Activated CD8-positive, alpha-beta memory T cell treated with anti-CD3 and anti-CD28 coated beads, Interleukin-2, amount 50 U/mL, for 4 hours (primary cell): ENCODE measurements around the gene HAP1.

ENCODE experiments used
- DNase-seq: peaks from one replicate; pipeline ENCODE4 v3.0.0-alpha.2; 2020

HAP1 gene

DNA sequence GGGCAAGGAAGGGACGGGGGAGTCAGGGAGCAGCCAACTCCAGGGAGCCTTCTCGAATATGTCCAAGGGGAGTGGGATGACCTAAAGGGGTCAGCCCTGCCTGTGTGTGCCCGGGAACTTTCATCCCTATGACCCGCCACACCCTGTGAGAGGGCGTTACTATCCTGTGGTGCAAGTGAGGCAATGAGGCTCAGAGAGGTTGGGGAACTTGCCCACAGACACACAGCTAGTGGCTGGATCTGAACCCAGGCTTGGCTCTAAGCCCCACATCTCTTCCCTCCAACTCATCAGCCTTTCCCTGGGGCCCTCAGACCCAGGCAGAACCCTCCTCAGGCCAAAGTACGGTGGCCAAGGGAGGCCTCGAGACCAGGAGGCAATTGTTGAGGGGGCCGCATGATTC is 28.9 kb upstream of the HAP1 start:
- no peak for DNase-seq

- DNase-seq = no peak
Measured at GRCh38 chr17:41762841-41763240, 28.4 kb upstream of the HAP1 start.

DNA sequence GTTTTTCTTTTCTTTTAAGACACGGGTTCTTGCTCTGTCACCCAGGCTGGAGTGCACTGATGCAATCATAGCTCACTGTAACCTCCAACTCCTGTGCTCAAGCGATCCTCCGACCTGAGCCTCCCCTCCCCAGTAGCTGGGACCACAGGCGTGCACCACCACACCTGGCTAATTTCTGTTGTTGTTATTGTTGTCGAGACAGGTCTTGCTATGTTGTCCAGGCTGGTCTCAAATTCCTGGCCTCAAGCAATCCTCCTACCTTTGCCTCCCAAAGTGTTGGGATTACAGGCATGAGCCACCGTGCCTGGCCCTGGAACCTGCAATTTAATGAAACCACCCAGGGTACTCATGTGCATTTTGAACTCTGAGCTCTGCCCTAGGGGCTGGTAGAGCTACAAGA is 27.9 kb upstream of the HAP1 start:
- no peak for DNase-seq

- no peak for DNase-seq
Measured at GRCh38 chr17:41760878-41761277, 26.4 kb upstream of the HAP1 start.

- DNase-seq = no peak
Measured at GRCh38 chr17:41758601-41759000, 24.2 kb upstream of the HAP1 start.

DNA sequence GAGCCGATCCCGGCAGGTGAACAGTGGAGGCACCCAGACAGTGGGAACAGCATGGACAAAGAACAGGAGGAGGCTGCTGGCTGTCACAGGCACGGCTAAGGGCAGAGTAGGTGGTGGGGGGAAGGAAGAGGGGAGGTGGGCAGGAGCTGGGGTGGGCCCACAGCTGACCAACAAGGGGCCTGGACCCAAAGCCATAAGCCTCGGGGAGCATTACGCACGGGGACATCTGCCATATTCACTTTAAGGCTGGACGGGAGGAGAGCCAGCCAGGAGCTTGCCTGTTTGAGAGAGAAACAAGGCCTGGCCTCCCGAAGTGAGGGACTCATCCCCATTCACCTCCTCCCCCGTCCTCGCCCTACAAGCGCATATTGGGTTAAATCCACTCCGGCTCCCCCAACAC is 19.6 kb upstream of the HAP1 start:
- DNase-seq = no peak

DNA sequence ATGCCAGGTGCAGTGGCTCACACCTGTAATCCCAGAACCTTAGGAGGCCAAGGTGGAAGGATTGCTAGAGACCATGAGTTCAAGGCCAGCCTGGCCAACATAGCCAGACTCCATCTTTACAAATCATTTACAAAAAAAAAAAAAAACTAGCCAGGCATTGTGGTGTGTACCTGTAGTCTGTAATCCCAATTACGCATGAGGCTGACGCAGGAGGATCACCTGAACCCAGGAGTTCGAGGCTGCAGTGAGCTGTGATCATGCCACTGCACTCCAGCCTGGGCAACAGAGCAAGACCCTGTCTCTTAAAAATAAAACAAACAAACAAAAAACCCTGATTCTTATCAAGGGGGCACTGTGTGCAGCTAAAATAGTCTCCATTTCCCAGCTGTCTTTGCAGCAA is 16.8 kb upstream of the HAP1 start:
- no peak for DNase-seq

DNA sequence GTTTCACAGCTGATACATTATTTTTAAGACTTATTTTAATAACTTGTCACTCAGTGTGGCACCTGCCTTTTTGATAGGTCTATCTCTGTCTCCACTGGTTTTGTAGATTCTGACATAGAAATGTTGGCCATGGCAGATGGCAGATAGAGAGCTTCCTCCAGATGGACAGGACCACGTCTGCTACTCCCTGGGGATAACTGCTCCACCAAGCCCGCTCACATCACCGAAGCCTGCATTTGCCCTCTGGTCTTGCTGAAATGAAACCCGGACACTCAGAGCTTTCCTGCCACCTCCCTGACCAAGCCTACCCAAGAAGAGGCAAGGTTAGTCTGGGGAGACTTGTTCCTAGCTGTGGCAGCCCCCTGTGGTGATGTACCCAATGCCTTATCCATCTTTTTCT is 16.4 kb upstream of the HAP1 start:
- no peak for DNase-seq

- DNase-seq = no peak
Measured at GRCh38 chr17:41748275-41748674, 13.8 kb upstream of the HAP1 start.

GRCh38 chr17:41741709-41742108 is 7.3 kb upstream of the HAP1 start:
- no peak for DNase-seq

GRCh38 chr17:41740506-41740905 is 6.1 kb upstream of the HAP1 start:
- no peak for DNase-seq

DNA sequence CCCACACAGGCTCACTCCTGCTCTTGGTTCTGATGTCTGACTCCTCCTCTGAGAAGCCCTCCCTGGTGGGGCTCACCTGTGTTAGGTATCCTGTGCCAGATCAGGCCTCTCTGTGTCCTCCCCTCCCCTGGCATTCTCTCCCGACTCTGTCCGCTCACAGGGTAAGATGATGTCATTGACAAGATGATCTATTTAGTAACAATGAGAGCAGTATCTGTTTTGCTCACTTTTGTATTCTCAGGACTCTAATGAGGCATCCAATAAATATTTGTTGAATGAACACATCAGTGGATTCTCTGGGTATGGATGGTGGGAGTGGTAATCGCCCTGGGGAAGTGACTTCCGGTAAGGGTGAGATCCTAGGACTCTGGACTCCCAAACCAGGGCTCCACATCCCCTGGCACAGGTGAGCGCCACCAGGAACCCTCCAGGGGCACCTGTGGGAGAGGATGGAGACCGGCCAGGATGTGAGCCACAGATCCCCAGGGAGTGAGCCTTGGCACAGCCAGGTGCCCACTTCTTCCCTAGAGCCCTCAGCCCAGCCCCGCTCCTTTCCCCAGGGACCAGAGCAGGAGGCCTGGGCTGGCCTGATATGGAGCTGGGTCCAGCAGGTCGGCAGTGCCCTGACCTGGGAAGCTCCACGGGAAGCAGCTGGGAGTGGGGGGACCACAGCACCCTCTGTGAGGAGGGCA is 5.4 kb upstream of the HAP1 start:
- DNase-seq = no peak

GRCh38 chr17:41738801-41739112 is 4.3 kb upstream of the HAP1 start:
- no peak for DNase-seq

DNA sequence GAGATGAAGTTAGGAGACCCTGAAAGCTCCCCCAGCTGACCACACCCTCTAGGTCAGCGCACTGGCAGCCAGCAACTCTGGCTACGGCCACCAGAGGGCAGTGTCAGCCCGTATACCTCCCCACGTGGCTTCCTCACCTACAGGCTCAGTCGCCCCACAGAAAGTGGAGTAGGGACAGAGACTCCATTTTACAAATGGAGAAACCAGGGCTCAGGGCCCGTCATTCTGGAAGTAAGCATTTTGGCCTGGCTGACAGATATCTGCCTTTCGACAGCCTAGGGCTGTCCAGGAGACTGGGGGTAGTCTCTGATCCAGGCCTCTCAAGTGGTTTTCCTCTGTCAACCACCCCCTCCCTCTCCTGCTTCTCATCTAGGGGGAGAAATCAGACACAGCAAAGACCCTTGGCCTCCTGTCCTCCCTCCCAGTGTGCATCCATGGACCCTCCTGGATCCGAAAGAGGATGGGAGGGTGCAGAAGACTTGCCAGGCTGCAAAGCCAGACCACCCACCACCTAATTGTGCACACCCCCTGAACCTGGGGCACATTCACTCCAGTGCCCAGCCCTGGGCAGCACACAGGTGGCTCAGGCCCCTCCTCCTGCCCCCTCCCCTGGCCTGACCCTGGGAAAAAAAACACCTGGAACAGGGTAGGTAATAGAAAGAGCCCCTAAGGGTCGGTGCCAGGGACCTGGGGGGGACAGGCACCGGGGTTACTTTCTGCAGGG is 3.8 kb upstream of the HAP1 start:
- DNase-seq = peak; percentile 80

DNA sequence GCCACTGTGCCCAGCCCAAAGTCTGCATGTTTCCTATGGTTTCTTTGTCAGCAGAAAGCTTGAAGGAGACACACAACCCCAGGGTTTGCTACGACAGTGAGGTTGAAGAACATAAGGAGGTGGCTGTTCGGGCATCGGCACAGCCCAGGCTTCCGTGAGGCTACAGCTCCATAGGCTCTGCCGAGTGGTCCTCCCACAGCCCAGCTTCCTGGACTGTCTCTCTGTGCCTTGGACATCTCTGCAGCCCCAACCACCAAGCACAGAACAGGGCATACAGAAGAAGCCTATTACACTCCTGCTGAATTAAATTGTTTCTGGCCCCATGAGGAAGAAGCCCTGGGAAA is 3.2 kb upstream of the HAP1 start:
- no peak for DNase-seq

- no peak for DNase-seq
Measured at GRCh38 chr17:41736983-41737679, 2.7 kb upstream of the HAP1 start.

DNA sequence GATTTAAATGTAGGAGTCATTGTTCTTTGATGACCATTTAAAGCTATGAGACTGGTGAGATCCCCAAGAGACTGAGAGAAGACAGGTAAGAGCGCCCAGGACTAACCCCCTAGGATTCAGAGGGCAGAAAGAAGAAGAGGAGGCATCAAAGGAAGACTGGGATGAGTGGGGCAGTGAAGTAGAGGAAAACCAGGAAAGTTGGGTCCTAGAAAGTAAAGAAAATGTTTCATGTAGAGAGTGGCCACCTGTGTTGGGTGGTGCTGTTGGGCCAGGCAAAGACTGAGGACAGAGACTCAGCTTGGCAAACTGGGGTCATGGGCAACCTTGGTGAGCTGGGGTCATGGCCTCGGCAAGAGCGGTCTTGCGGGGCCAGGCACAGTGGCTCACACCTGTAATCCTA is 1.3 kb upstream of the HAP1 start:
- DNase-seq = no peak

GRCh38 chr17:41734949-41735313 is 488 bp upstream of the HAP1 start:
- no peak for DNase-seq

GRCh38 chr17:41733348-41734138 is 900 bp downstream of the HAP1 start:
- DNase-seq = no peak

GRCh38 chr17:41731836-41732235 is 2.6 kb downstream of the HAP1 start:
- DNase-seq = no peak

GRCh38 chr17:41730479-41730878 is 4.0 kb downstream of the HAP1 start:
- DNase-seq = no peak

- DNase-seq = no peak
Measured at GRCh38 chr17:41728056-41728455, 6.4 kb downstream of the HAP1 start.

GRCh38 chr17:41725134-41725533 is 9.3 kb downstream of the HAP1 start:
- no peak for DNase-seq
